HepG2 (cell line): ENCODE data around the gene RHBDF2. TPM values are rescaled to one million over a fixed set of nuclear protein-coding genes. Genes with fewer than 3 reads are reported as not detected.
A peak's percentile ranks its signal among the peaks of the same experiment; 100 is the strongest.

ENCODE experiments used
- ADNP ChIP-seq: sonication (generic); formaldehyde crosslinking; IDR thresholded peaks from 2 replicates; pipeline ENCODE4 v1.4.0; 2020; ENCODE audit warnings: missing genetic modification reagents
- CC2D1A ChIP-seq: sonication (generic); formaldehyde crosslinking; IDR thresholded peaks from 2 replicates; pipeline ENCODE4 v1.8.1; 2023; ENCODE audit warnings: mild to moderate bottlenecking, missing genetic modification reagents
- KDM5B ChIP-seq: sonication (generic); formaldehyde crosslinking; IDR thresholded peaks from 2 replicates; pipeline ENCODE4 v1.4.0; 2020; ENCODE audit warnings: missing genetic modification reagents, mild to moderate bottlenecking, borderline replicate concordance
- MTF2 ChIP-seq: sonication (generic); formaldehyde crosslinking; IDR thresholded peaks from 2 replicates; pipeline ENCODE4 v1.5.0; 2020; ENCODE audit warnings: missing genetic modification reagents, borderline replicate concordance
- PHF8 ChIP-seq: sonication (generic); formaldehyde crosslinking; IDR thresholded peaks from 2 replicates; pipeline ENCODE4 v1.5.0; 2020; ENCODE audit warnings: missing genetic modification reagents
- PREB ChIP-seq: sonication (generic); formaldehyde crosslinking; IDR thresholded peaks from 2 replicates; pipeline ENCODE4 v1.4.0; 2020; ENCODE audit warnings: missing genetic modification reagents
- RXRA ChIP-seq: sonication (generic); formaldehyde crosslinking; IDR thresholded peaks from 2 replicates; pipeline ENCODE4 v1.5.1; 2020; ENCODE audit warnings: missing genetic modification reagents
- SCMH1 ChIP-seq: sonication (generic); formaldehyde crosslinking; IDR thresholded peaks from 2 replicates; pipeline ENCODE4 v1.9.0; 2021; ENCODE audit warnings: missing genetic modification reagents, mild to moderate bottlenecking, borderline replicate concordance
- ZBTB8A ChIP-seq: sonication (generic); formaldehyde crosslinking; IDR thresholded peaks from 2 replicates; pipeline ENCODE4 v1.4.0; 2020; ENCODE audit warnings: mild to moderate bottlenecking, low read depth, missing genetic modification reagents, borderline replicate concordance
- ZFP36 ChIP-seq: fragments of 150-350 bp; IDR thresholded peaks from 2 replicates; pipeline ENCODE4 v1.6.1; 2018; ENCODE audit warnings: borderline replicate concordance, low read length, low read depth; ENCODE audit not compliant: partially characterized antibody
- ZNF136 ChIP-seq: sonication (generic); formaldehyde crosslinking; IDR thresholded peaks from 2 replicates; pipeline ENCODE4 v1.8.1; 2022; ENCODE audit warnings: low read depth, mild to moderate bottlenecking, moderate library complexity, missing genetic modification reagents
- ZNF142 ChIP-seq: sonication (generic); formaldehyde crosslinking; IDR thresholded peaks from 2 replicates; pipeline ENCODE4 v1.4.0; 2020; ENCODE audit warnings: missing genetic modification reagents
- ZNF263 ChIP-seq: sonication (generic); formaldehyde crosslinking; IDR thresholded peaks from 2 replicates; pipeline ENCODE4 v1.4.0; 2020; ENCODE audit warnings: missing genetic modification reagents
- ZNF326 ChIP-seq: sonication (generic); formaldehyde crosslinking; IDR thresholded peaks from 2 replicates; pipeline ENCODE4 v1.4.0; 2020; ENCODE audit warnings: missing genetic modification reagents, borderline replicate concordance
- ZNF552 ChIP-seq: sonication (generic); formaldehyde crosslinking; IDR thresholded peaks from 2 replicates; pipeline ENCODE4 v1.9.0; 2022; ENCODE audit warnings: missing genetic modification reagents, mild to moderate bottlenecking, borderline replicate concordance
- ZNF597 ChIP-seq: sonication (generic); formaldehyde crosslinking; IDR thresholded peaks from 2 replicates; pipeline ENCODE4 v1.5.0; 2020; ENCODE audit warnings: missing genetic modification reagents
- ZNF746 ChIP-seq: sonication (generic); formaldehyde crosslinking; IDR thresholded peaks from 2 replicates; pipeline ENCODE4 v1.8.0; 2022; ENCODE audit warnings: mild to moderate bottlenecking, missing genetic modification reagents
- ZSCAN20 ChIP-seq: sonication (generic); formaldehyde crosslinking; IDR thresholded peaks from 2 replicates; pipeline ENCODE4 v1.4.0; 2020; ENCODE audit warnings: missing genetic modification reagents, mild to moderate bottlenecking, borderline replicate concordance
- polyA plus RNA-seq, 8 experiments: library from polyadenylated mRNA; depleted of rRNA in 3 of 8; stranded (reverse) in 7 of 8; unstranded in 1 of 8; fragments of >200 nt; fragmentation: Illumina TruSeq in 4 of 8; extraction: Trizol in 4 of 8; gene quantifications; 2 replicates each; pipeline versions ENCODE4 v1.2.1 to v1.2.3, GENCODE V29; 2011 to 2016; ENCODE audit warnings: low read depth in 4 of 8, missing spikeins in 1 of 8, mixed read lengths in 1 of 8; ENCODE audit not compliant: insufficient read depth in 1 of 8
- total RNA-seq, 5 experiments: library from RNA; depleted of rRNA; stranded (reverse); fragments of >200 nt; fragmentation: Illumina TruSeq; extraction: Trizol; gene quantifications; 2 replicates each; pipeline ENCODE4 v1.2.3, GENCODE V29; 2016; ENCODE audit warnings: low read depth in 1 of 5
- TF ChIP-seq, protein P1 (sequence below): sonication (generic); formaldehyde crosslinking; IDR thresholded peaks from 2 replicates; pipeline ENCODE4 v1.9.0; 2021; ENCODE audit warnings: missing genetic modification reagents, mild to moderate bottlenecking, borderline replicate concordance

RHBDF2 gene
- total and polyA plus RNA-seq, 2 of the 13 experiments (the other 11 are each of a cell fraction or from before 2014, with no cell fraction given) = 7.8 to 24.2 TPM

- TF ChIP-seq ZNF142 (CRISPR knock-in tag) = no peak
- TF ChIP-seq ADNP (CRISPR knock-in tag) = peak; percentile 15; the same call in 1 of the 2 replicates
- no peak for TF ChIP-seq ZSCAN20 (CRISPR knock-in tag)
- TF ChIP-seq PHF8 (CRISPR knock-in tag) = peak; percentile 22; the same call in 1 of the 2 replicates
- TF ChIP-seq ZNF263 (CRISPR knock-in tag) = peak; percentile 48
- TF ChIP-seq, protein P1, sequence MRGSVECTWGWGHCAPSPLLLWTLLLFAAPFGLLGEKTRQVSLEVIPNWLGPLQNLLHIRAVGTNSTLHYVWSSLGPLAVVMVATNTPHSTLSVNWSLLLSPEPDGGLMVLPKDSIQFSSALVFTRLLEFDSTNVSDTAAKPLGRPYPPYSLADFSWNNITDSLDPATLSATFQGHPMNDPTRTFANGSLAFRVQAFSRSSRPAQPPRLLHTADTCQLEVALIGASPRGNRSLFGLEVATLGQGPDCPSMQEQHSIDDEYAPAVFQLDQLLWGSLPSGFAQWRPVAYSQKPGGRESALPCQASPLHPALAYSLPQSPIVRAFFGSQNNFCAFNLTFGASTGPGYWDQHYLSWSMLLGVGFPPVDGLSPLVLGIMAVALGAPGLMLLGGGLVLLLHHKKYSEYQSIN (CRISPR knock-in tag) = no peak
- TF ChIP-seq ZFP36 = no peak
- peak; percentile 39; the same call in 1 of the 2 replicates for TF ChIP-seq RXRA (CRISPR knock-in tag)
- TF ChIP-seq KDM5B = 0 out of 2 replicates have a peak, but pooled peaks have one; percentile 22
- no peak for TF ChIP-seq ZBTB8A (CRISPR knock-in tag)
- no peak for TF ChIP-seq ZNF597
- TF ChIP-seq ZNF746 = peak; percentile 11; the same call in 1 of the 2 replicates
- no peak for TF ChIP-seq ZNF326 (CRISPR knock-in tag)
- TF ChIP-seq MTF2 = 0 out of 2 replicates have a peak, but pooled peaks have one; percentile 53
- TF ChIP-seq ZNF136 (CRISPR knock-in tag) = 0 out of 2 replicates have a peak, but pooled peaks have one; percentile 46
- no peak for TF ChIP-seq CC2D1A (CRISPR knock-in tag)
- TF ChIP-seq PREB = no peak
- TF ChIP-seq ZNF552 = peak; percentile 91; the same call in 1 of the 2 replicates
- TF ChIP-seq SCMH1 = no peak
These were observed 23.6 kb upstream of the RHBDF2 start (continued) for GRCh38 chr17:76524598-76525512.
